OCI-LY7 (cell line): ENCODE results near the gene SPAST. TPM values are rescaled to one million over a fixed set of nuclear protein-coding genes. Genes with fewer than 3 reads are reported as not detected.

Experiments used
- BruUV-seq: library from RNA; stranded (reverse); fragments of 400-500 nt; replicated peaks from 2 replicates; lab custom pipeline; 2021; lab: Mats Ljungman, UMichigan
- CTCF ChIA-PET: fragments of 300-600 bp; sonication (Branson Sonifier 250); formaldehyde crosslinking; loops from one replicate; lab custom pipeline; 2022; ENCODE audit warnings: antibody characterized with exemption; ENCODE audit not compliant: unreplicated experiment; lab: Charles Lee
- POLR2A ChIA-PET: fragments of 300-600 bp; sonication (Branson Sonifier 250); formaldehyde crosslinking; loops from one replicate; lab custom pipeline; 2022; ENCODE audit warnings: antibody characterized with exemption; lab: Charles Lee
- DNase-seq: peaks from one replicate; pipeline ENCODE4 v3.0.0-alpha.2; 2015; ENCODE audit warnings: low spot score
- H2AFZ ChIP-seq: fragments of 200-600 bp; sonication (generic), shearing (Covaris generic); 2 replicates; pipeline ENCODE4 v1.6.1; 2014; ENCODE audit warnings: mild to moderate bottlenecking, antibody characterized with exemption, low read length, moderate library complexity
- H3K27ac ChIP-seq: fragments of 200-600 bp; sonication (generic); 2 replicates; pipeline ENCODE4 v1.5.1; 2014; ENCODE audit warnings: mixed run types, low read depth, mild to moderate bottlenecking, moderate library complexity, low read length, inconsistent platforms; ENCODE audit not compliant: poor library complexity, severe bottlenecking
- H3K36me3 ChIP-seq: fragments of 200-600 bp; sonication (generic); 2 replicates; pipeline ENCODE4 v1.6.1; 2014; ENCODE audit warnings: mild to moderate bottlenecking, antibody characterized with exemption, low read length, moderate library complexity, mixed read lengths; ENCODE audit not compliant: insufficient read depth
- H3K4me1 ChIP-seq: fragments of 200-600 bp; sonication (generic); 2 replicates; pipeline ENCODE4 v1.5.1; 2014; ENCODE audit warnings: mild to moderate bottlenecking, low read length; ENCODE audit not compliant: insufficient read depth, poor library complexity, severe bottlenecking
- H3K4me2 ChIP-seq: fragments of 200-600 bp; sonication (generic); 2 replicates; pipeline ENCODE4 v1.6.1; 2014; ENCODE audit warnings: mild to moderate bottlenecking, low read length
- H3K4me3 ChIP-seq: fragments of 200-600 bp; sonication (generic); 2 replicates; pipeline ENCODE4 v1.5.1; 2014; ENCODE audit warnings: mild to moderate bottlenecking, low read depth, low read length; ENCODE audit not compliant: poor library complexity, severe bottlenecking
- H3K79me2 ChIP-seq: fragments of 200-600 bp; sonication (generic); 2 replicates; pipeline ENCODE4 v1.6.1; 2016; ENCODE audit warnings: low read depth, mild to moderate bottlenecking, low read length, moderate library complexity, mixed read lengths; ENCODE audit not compliant: insufficient read depth
- H3K9me2 ChIP-seq: fragments of 200-600 bp; sonication (generic); 2 replicates; pipeline ENCODE4 v1.6.1; 2016; ENCODE audit warnings: mild to moderate bottlenecking, low read length, mixed read lengths; ENCODE audit not compliant: insufficient read depth
- H3K9me3 ChIP-seq: fragments of 200-600 bp; sonication (generic); 2 replicates; pipeline ENCODE4 v1.6.1; 2014; ENCODE audit warnings: mild to moderate bottlenecking, mixed run types, low read length, mixed read lengths
- H4K20me1 ChIP-seq: fragments of 200-600 bp; sonication (generic); 2 replicates; pipeline ENCODE4 v1.6.1; 2014; ENCODE audit warnings: mild to moderate bottlenecking, antibody characterized with exemption, low read length, moderate library complexity, mixed read lengths; ENCODE audit not compliant: insufficient read depth
- EZH2phosphoT487 ChIP-seq: fragments of 200-600 bp; sonication (generic); IDR thresholded peaks from 2 replicates; pipeline ENCODE4 v1.6.1; 2018; ENCODE audit warnings: low read depth, borderline replicate concordance, mild to moderate bottlenecking, mixed run types, antibody characterized with exemption, low read length, moderate library complexity, mixed read lengths
- intact Hi-C: fragments of 100-400 bp; cut with micrococcal nuclease; formaldehyde crosslinking; loops from one replicate; pipeline ENCODE4 v1.10.0; 2022; ENCODE audit not compliant: unreplicated experiment
- total RNA-seq, 2 experiments: library from RNA; depleted of rRNA in 1 of 2; stranded (reverse); fragments of >200 nt in 1 of 2; shearing (Covaris generic) in 1 of 2; gene quantifications; 2 replicates each; pipeline ENCODE4 v1.2.3, GENCODE V29; 2014 to 2022
- TF ChIP-seq, protein P1 (sequence below): fragments of 200-600 bp; sonication (generic); conservative IDR thresholded peaks from 2 replicates; pipeline ENCODE4 v1.5.1; 2014; ENCODE audit warnings: mild to moderate bottlenecking, antibody characterized with exemption, low read length, moderate library complexity, mixed read lengths

The SPAST gene
- total RNA-seq, 2 experiments from 2014 or later: 26.4 to 30.0 TPM

GRCh38 chr2:32095671-32096070, 32.3 kb downstream of the SPAST start:
- no peak for TF ChIP-seq EZH2phosphoT487
- TF ChIP-seq, protein P1, sequence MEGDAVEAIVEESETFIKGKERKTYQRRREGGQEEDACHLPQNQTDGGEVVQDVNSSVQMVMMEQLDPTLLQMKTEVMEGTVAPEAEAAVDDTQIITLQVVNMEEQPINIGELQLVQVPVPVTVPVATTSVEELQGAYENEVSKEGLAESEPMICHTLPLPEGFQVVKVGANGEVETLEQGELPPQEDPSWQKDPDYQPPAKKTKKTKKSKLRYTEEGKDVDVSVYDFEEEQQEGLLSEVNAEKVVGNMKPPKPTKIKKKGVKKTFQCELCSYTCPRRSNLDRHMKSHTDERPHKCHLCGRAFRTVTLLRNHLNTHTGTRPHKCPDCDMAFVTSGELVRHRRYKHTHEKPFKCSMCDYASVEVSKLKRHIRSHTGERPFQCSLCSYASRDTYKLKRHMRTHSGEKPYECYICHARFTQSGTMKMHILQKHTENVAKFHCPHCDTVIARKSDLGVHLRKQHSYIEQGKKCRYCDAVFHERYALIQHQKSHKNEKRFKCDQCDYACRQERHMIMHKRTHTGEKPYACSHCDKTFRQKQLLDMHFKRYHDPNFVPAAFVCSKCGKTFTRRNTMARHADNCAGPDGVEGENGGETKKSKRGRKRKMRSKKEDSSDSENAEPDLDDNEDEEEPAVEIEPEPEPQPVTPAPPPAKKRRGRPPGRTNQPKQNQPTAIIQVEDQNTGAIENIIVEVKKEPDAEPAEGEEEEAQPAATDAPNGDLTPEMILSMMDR: no peak
- no peaks in the 10 kb centered on the region for H3K4me1 ChIP-seq
- H4K20me1 ChIP-seq: no peaks in the 10 kb centered on the region

GRCh38 chr2:32108111-32108510, 44.8 kb downstream of the SPAST start:
- no peak for DNase-seq
- ChIA-PET POLR2A (interaction anchor here (0.6 kb wide), 1 partner anchor 1368 kb away, joined by 3 read pairs; no protein-coding TSS in a partner anchor), CTCF (no interaction called here)
- Histone ChIP-seq H3K4me3 (no peak overlapping the region), H3K27ac (no peak overlapping the region), H3K79me2 (no peaks in the 10 kb centered on the region), H3K9me2 (no peaks in the 10 kb centered on the region), H3K4me1 (no peaks in the 10 kb centered on the region), H3K4me2 (no peak overlapping the region), H3K36me3 (peaks cover 26% of the 10 kb centered on the region), H2AFZ (no peak overlapping the region), H3K9me3 (no peaks in the 10 kb centered on the region), H4K20me1 (no peaks in the 10 kb centered on the region)
- TF ChIP-seq EZH2phosphoT487: no peak
- TF ChIP-seq, protein P1: no peak
- intact Hi-C loops: no loop called here
- no TSS peak for BruUV-seq

More at GRCh38 chr2:32095671-32096070, 32.3 kb downstream of the SPAST start:
- POLR2A ChIA-PET: interaction anchor here (1.1 to 1.2 kb wide), 2 partner anchors 15 to 38 kb away, joined by 3 read pairs; no protein-coding TSS in a partner anchor
- Histone ChIP-seq H2AFZ (no peak overlapping the region), H3K79me2 (no peaks in the 10 kb centered on the region), H3K9me3 (no peaks in the 10 kb centered on the region), H3K36me3 (peaks cover 18% of the 10 kb centered on the region), H3K4me3 (no peak overlapping the region), H3K4me2 (no peak overlapping the region), H3K27ac (no peak overlapping the region), H3K9me2 (no peaks in the 10 kb centered on the region)
- intact Hi-C loops: no loop called here
- no TSS peak for BruUV-seq
- CTCF ChIA-PET: no interaction called here
- DNase-seq: no peak

DNA sequence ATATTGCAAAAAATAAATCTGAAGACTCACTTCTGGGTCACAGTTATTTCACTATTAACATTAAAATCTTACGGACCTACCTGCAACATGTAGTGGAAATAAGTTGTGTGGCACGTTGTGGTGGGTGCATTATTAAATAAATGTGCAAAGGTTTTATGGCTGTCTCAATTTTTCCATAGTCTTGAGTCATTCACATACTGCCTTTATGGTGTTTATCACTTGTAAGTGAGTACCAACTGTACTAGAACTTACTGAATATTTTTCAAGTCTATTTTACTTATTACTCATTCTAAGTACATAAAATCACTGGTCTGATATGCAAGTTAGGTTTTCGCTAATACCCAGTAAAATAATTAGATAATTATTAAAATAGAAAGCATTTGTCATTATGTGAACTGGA, 54.7 kb downstream of the SPAST start:
- H3K79me2 ChIP-seq: no peaks in the 10 kb centered on the region
- no peak for DNase-seq
- H3K9me2 ChIP-seq: no peaks in the 10 kb centered on the region
- no peak overlapping the region for H3K4me2 ChIP-seq
- H3K9me3 ChIP-seq: no peaks in the 10 kb centered on the region
- H3K27ac ChIP-seq: no peak overlapping the region
- POLR2A ChIA-PET: interaction anchor here (0.5 to 1.1 kb wide), 4 partner anchors 9 to 258 kb away, joined by 3 to 5 read pairs (median 3); no protein-coding TSS in a partner anchor
- TF ChIP-seq, protein P1: no peak
- no peak for TF ChIP-seq EZH2phosphoT487
- H3K36me3 ChIP-seq: peaks cover 45% of the 10 kb centered on the region
- BruUV-seq: no TSS peak
- no peak overlapping the region for H2AFZ ChIP-seq
- H3K4me3 ChIP-seq: no peak overlapping the region
- CTCF ChIA-PET: no interaction called here
- no peaks in the 10 kb centered on the region for H4K20me1 ChIP-seq
- H3K4me1 ChIP-seq: no peaks in the 10 kb centered on the region
- intact Hi-C loops: no loop called here
